ENCODE results near the gene ACSL5. TPM values are rescaled to one million over a fixed set of nuclear protein-coding genes. Genes with fewer than 3 reads are reported as not detected.

ACSL5 gene
- total RNA-seq, 1 donor from 2014 or later, result 10.1 TPM

DNA sequence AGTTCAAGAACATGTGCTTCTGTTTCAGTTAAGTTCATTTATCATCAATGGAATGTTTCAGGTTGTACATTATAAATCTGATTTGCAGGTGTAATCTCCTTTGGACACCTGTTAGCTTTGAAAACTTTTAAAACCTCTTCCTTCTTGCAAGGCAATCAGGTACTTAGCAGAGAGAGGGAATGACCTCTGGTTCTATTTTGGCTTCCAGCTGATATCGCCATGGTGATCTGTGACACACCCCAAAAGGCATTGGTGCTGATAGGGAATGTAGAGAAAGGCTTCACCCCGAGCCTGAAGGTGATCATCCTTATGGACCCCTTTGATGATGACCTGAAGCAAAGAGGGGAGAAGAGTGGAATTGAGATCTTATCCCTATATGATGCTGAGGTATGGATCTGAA is 35.4 kb downstream of the ACSL5 start:
- no peak for DNase-seq

DNA sequence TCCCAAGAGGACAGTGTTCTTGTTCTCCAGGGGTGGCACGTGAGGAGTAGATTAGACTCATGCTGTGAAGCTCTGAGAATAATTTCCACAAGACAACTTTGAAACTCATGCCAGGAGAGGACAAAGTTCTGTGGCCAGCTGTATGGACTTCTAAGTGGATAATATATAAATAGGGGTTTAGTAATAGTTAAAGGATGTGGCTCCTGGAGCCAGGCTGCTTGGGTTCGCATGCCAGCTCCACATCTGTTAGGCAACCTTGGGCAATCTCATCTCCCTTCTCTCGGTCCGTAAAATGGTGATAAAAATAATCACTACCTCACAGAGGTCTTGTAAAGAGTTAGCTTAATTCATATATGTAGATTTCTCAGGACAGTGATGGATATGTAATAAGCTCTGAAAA is 35.8 kb downstream of the ACSL5 start:
- DNase-seq, result no peak

DNA sequence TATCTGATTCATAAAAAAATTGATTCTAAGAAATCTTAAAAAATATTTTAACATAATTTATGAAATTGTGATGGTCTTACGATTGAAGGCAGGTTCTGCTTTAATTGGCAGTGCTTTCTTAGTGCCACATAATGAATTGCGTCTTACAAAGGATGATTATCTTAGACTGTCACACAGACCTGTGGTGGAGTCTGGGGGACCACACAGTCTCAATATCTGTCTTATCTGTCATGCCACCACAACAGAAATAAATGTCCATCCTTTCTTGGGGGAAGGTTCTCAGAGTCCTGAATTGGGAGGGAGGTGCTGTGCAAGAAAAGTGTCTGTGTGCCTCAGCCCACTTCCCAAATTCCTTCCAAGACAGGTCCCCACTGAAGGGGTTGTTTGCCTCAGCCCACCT is 38.8 kb downstream of the ACSL5 start:
- no peak for DNase-seq

DNA sequence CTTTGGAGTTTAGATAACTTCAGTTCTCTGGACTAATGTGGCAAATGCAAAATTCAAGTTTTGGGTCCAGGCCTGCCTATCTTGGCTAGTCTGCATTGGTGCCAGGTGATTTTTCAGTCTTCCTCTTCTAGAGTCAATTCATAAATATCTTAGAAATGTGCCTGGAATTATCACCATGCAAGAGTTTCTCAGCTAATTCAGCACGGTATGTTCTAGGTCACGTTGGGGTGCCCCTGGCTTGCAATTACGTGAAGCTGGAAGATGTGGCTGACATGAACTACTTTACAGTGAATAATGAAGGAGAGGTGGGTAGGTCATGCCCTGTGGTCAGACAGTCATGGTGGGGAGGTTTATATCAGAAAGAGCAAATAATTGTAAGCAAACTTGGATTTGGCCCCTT is 47.8 kb downstream of the ACSL5 start:
- no peak for DNase-seq

DNA sequence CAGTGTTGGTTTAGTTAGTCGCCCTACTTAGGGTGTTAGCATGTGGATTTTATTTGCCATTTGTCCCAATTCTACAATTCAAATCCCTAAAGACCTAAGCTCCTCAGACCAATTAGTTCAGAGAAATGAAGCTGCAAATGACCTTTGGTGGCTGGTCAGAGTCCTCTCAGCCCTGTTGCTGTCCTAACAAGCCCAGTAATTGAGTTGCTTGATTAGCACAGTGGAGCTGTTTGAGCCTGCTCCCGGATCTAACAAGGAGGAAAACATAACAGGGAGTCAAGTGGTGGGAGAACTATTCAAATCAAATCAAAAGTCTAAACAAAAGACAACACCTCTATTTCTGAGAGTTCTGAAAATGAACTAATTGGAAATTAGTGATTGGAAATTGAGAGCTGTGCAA is 50.7 kb downstream of the ACSL5 start:
- DNase-seq, result no peak

DNA sequence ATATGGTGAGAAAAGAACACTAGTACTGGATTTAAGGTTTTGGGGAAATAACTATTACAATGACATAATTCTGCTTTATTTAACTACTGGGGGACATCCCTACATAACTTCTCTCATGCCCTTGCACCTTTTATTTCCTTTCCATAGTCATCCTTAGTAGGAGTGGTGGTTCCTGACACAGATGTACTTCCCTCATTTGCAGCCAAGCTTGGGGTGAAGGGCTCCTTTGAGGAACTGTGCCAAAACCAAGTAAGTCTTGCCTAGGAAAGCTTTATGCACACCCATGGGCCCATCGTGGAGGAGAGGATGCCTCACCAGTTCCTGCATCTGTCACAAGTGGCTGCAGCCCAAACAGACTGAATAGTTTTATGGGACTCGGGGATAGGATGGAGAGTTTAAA is 52.2 kb downstream of the ACSL5 start:
- no peak for DNase-seq

DNA sequence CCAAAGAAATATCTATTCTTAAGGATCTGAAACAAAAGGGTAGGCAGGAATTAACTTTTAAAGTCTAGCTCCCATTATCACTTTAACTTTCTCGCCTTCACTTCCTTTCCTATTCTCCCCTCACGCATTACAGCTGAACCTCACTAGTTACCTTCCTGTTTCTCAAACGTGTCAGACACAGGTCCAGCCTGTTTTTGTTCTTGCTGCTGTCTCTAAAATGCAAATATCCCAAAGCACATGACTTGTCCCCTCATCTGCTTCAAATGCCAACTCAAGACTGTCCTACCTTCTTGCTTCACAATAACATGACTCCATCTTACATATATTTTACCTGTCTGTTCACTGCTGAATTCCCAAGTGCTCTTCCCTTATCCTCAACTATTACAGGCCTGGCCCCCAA is 55.2 kb downstream of the ACSL5 start:
- no peak for DNase-seq

DNA sequence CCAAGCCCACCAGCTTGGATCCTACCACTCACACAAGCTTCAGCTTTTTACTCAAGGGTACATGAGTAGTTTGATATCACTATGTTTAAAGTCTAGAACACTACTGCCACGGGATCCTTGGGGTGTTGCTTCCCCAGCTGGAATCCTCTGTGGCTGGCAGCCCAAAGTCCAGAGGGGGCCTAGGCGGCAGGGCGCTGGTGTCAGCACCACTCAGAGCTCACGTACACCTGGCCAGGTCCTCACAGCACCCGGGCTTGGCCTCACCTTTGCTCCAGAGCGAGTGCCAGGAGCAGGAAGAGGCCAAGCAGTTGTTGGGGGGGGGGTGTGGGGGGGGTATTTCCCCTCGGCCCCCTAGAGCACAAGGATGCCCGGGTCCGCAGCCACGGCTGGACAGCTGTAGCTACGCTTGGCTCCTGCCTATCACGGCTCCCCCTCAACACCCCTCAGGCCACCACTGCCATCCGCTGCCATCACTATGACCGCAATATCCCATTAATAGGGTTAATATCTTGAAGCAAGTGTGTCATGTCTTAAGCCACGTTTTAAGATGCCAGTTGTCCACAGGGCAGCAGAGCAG is 55.8 kb downstream of the ACSL5 start:
- no peak for DNase-seq

DNA sequence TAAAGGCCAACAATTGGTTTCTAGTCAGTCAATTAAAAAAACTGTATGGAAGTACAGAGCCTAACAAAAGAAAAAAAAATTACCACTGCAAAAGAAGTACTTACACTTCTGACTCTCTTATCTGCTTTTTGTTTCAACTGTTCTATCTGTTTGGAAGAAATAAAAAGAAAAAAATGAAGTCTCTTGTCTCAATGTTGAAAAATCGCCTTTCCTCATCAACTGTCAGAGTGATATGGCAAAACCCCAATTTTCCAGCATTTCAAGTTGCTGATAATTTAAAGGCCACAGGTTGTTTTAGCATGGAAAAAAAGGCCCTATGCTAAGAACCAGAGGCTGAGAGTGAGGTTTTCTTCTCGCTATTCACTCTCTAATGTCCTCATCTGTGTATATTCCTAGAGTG is 59.2 kb downstream of the ACSL5 start:
- DNase-seq, result no peak

DNA sequence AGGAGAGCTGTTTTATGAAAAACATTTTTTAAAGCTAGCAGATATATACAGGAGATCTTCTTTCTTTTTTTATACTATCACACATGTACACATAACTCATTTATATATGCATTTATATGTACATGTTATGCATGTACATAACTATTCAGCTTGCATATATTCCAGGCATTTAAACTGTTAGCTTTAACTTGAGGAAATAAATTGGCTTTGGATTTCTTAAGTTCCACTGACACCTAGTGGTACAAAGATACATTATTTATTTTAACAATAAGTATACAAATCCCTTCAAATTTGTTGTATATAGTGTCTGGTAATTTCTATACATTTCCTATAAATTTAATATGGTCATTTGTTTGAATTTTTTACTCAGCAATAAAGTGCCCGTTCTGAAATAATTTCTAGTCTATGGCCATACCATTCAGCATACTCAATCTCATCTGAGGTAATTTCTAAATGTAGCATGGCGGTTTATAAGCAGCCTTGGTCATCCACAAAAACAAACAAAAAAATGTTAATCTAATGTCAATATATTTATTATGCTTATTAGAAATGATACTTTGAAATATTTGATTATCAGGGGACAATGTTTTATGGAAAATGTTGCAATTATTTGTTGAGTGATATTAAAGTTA is 61.2 kb downstream of the ACSL5 start:
- DNase-seq, result no peak

DNA sequence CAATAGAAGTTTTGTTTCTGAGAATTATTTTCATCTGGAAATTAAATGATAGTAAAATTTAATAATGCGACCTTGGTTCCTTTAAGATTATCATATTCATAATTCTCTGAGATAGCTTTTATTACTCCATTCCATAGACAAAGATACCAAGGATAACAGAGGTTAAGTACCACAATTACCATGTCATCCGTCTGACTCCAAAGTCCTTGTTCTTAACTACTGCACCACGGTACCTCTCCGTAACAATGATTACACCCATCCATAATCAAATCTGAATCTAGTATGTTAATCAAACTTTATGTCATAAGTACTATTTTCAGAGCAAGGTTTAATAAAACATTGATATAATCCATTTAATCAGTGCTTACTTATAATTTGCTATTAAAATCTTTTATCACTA is 64.4 kb downstream of the ACSL5 start:
- no peak for DNase-seq

DNA sequence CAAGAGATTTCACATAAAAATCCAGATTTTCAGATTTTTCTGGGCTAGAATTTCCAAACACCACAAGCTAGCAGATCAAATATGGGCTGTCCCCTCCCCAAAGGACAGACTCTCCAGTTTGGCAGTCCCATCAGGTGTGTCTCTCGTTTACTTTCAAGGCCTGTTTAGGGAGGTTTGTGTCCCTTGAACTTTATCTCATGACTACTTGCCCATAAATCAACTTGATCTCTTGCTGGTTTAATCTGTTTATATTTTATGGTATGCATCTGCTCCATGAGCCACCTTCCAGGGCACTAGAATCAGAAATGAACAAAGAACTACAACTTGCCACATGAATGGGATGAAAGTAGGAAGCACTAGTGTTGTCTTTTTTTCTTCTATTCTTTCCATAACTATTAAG is 67.6 kb downstream of the ACSL5 start:
- no peak for DNase-seq

DNA sequence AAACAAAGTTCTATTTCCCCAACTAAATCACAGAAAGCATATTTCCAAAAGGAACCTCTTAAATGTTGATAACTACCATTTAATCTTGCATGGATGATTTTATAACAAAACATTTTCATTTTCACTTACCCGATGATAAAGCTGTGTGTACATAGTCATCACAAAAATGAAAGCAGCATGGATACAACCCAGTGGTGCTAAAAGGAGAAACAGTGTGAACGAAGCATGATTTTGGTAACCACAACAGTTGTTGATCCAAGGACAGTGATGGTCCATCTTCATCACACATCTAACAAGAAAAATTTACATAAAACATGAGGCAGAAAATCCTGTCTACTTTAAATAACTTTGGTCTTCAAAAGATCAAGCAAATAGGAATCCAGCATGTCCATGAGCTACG is 68.1 kb downstream of the ACSL5 start:
- no peak for DNase-seq

DNA sequence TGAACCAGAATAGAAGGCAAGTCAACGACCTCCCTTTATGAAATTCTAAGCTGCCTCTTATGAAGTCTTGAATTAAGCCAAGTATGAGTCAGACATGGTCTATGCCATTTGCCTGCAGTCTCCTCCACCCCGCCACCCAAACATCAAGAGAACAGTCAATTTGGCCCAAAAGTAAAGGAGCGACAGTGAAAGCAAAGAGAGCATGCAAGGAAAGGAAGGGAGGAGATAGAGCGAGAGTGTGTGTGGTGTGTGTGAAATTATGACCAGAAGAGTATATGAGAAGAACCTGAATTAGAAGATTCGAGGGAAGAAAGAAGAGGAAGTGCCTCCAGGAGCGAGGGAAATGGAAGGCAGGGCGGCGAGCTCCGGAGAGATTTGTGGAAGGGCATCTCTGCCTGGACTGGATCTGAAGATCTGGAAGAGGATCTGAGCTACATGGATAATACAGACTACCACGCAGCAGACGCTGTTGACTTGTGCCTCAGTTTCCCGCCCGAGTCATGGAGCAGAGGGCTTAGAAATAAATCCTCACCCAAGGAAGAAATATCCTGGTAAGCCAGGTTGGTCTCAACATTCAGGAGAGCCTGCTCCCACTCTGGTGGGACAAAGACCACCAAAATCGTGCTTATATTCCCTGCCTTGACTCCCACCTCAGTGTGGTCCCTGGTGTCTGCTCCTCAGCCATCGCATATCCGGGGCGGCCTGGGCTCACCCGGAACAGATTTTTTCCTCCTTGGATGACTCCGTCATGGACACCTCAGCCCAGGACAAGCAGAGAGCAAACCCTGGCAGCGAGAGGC is 72.3 kb downstream of the ACSL5 start:
- no peak for DNase-seq

DNA sequence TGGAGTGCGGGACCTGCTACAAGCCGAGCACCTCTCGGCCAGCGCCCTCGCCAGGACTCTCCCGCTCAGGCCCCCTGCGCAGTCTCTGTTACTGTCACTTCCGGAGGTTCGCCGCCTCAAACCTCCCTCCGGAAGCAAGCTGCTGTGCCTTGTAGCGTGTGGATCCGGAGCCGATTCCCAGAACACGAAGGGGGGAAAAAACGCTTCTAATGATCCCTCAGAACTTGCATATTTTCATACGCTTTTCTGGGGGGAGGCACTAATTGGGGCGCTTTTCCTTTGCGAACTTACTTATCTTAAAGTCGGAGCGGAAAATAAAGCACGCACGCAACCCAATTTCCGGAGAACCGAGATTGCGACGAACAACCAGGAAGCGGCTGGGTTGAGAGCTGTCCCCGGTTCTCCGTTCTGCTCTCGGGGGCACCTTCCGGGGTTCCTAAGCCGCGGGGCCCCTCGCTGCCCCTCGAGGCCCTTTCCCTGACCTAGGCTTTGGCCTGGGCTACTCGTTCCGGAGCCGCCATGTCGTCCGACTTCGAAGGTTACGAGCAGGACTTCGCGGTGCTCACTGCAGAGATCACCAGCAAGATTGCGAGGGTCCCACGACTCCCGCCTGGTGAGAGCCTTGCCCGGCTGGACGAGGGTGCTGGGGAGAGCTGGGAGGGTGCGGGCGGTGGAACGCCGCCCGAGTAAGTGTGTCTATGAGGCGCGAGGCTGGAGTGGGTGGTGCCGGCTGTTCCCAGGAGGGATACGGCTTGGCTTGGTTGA is 73.1 kb downstream of the ACSL5 start, which contains the start of the genes VTI1A and ZDHHC6:
Gene VTI1A, plus strand, starts transcription at position 361 of the 765 bp plus-strand sequence. Its CDS starts 159 bp downstream, at position 520.
Gene ZDHHC6, minus strand, starts transcription at position 60 of the 765 bp plus-strand sequence. CDS start 1,478 bp downstream, outside the sequence.
- peak; percentile 90 for DNase-seq

DNA sequence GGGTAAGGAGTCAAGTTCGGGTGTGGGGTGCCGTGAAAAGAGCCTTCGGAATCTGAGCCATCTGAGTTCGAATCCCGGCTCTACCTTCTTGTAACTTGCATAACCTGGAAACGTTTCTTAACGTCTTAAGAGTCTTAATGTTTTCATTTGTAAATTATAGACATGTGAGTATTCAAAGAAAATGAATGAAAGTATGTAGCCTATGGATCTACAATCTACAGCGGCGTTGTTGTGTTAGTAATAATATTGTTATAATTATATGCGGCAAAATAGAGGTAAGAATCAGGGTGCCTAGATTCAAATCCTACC is 73.7 kb downstream of the ACSL5 start:
- no peak for DNase-seq

DNA sequence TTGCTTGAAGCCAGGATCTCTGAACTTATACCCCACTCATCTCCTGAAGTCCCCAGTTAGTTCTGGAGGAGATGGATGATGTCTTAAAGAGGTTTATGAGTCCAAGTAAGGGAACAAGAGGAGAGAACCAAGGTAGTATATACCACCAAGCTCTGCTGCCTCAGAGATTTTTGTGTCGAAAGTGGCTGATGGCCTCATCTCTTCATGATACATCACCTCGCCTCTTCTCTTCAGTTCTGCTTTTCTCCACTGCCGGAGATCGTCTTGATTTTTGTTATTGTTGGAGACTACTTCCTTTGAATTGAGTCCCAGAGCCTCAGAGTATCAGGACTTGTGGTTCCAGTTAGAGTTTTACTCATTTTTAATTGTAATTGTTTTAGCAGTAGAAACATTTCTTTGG is 75.0 kb downstream of the ACSL5 start:
- DNase-seq, result no peak

DNA sequence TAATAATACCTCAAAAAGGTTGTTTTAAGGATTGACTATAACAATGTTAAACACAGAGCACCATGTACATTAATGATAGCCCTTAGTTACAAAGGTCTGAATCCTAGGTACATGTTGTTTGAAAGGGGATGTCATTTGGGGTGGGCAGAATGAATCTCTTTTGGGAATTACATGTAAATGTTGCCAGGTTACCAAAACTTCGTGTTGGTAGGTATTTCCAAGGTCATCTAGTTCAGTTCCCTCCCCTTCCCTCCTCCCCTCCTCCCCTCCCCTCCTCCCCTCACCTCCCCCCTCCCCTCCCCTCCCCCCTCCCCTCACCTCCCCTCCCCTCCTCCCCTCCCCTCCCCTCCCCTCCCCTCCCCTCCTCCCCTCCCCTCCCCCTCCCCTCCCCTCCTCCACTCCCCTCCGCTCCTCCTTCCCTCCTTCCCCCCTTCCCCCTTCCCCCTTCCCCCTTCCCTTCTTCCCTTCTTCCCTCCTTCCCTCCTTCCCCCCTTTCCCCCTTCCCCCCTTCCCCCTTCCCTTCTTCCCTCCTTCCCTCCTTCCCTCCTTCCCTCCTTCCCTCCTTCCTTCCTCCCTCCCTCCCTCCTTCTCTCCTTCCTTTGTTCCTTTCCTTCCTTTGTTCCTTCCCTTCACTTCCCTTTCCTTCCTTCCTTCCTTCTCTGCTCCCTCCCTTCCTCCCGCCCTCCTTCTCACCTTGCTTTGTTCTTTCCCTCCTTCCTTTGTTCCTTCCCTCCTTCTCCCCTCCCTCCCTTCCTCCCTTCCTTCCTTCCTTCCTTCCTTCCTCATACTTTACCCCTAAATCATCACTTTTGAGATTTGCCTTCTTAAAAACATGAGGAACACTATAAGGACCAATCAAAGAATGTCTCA is 81.2 kb downstream of the ACSL5 start:
- no peak for DNase-seq

DNA sequence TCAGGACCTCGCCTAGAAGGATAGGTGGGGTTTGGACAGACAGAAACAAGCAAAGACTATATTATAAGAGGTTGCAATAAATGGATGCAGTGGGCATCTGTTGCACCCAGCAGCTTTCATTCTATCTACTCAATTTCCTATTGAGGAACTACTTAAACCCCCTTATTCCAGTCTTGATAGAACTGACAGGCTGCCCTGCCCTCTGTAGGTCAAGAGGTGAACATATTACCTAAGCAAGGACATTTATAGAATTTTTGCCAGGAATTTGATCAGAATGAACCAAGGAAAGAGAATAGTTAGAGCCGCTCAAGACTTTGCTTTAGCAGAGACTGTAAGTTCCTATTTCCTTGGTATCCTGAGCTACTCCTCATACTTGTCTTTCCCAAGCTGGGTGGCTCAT is 82.6 kb downstream of the ACSL5 start:
- DNase-seq, result no peak

DNA sequence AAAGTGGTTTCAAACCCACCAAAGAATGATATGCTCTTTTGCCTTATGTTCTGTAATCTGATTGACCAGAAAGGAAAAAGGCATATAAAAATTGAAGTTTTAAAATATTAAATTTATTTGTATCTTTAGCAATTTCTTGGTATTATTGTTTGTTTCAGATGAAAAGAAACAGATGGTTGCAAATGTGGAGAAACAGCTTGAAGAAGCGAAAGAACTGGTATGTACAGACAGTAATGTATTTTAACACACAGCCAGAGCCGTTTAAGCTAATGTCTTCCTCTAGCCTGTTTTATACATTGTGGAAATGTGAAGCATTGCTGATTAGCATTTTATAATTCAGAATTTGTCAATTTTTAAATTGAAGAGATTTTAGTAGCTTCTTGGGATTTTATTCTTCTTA is 86.5 kb downstream of the ACSL5 start:
- no peak for DNase-seq

DNA sequence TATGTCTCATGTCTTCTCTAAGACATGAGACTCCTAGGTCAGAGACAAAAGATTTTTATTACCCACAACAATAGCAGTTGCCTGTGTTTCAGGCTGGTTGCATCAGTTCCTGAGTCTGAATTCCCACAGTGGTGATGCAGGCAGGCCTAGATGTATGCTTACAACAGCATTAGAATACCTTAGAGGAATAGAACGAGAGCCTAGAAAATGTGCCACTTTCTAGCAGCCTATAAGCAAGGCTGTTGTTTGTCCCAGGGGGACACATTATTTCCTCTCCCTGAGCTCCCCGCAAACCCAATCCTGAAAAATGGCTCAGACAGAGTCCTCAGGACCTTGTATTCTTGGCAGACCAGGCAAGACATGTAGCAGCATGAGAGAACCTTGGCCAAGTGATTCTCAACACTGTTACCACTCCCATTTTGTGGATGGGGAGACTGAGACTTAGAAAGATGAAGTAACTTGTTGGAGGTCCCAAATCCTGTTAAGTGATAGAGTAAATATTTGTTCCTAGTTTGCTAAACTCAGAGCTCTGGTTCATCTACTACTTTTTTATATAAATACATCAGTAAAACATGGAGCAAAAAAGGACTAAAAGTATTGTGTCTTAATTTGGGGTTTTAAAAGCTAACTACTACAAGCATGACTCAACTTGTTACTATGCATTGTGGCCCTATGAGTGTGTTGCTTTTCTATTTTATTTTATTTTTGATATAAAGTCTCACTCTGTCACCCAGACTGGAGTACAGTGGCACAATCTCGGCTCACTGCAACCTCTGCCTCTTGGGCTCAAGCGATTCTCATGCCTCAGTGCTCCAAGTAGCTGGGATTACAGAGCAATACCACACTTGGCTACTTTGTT is 87.3 kb downstream of the ACSL5 start:
- DNase-seq, result no peak

Data from skin of body (tissue), 2 donors.